CD14-positive monocyte (primary cell): ENCODE measurements around the gene NCF2. TPM values are rescaled to one million over a fixed set of nuclear protein-coding genes. Genes with fewer than 3 reads are reported as not detected.

ENCODE experiments used
- DNase-seq, 3 donors: peaks; one replicate each; pipeline ENCODE4 v3.0.0-alpha.2; 2011 to 2022
- H2AFZ ChIP-seq: 2 replicates; pipeline ENCODE4 v1.6.0; 2012; ENCODE audit warnings: mild to moderate bottlenecking, low read depth, low read length, inconsistent platforms; ENCODE audit not compliant: insufficient read depth, poor library complexity, severe bottlenecking
- H3K27ac ChIP-seq, 2 donors: 1 replicate in 1 of 2; 2 replicates in 1 of 2; pipeline ENCODE4 v1.5.1; 2012 to 2013; ENCODE audit warnings: low read length in 2 of 2, control low read depth in 1 of 2, inconsistent platforms in 1 of 2, low read depth in 1 of 2, mild to moderate bottlenecking in 1 of 2
- H3K27me3 ChIP-seq, 2 donors: one replicate each; pipeline versions ENCODE4 v1.6.0 to v1.6.1; 2011 to 2013; ENCODE audit warnings: low read length in 2 of 2; ENCODE audit not compliant: control insufficient read depth in 2 of 2, insufficient read depth in 2 of 2
- H3K36me3 ChIP-seq, 2 donors: replicated peaks in 1 of 2; 1 replicate in 1 of 2; 2 replicates in 1 of 2; pipeline versions ENCODE4 v1.5.1 to v1.6.1; 2012 to 2013; ENCODE audit warnings: low read length in 2 of 2, control low read depth in 1 of 2, inconsistent platforms in 1 of 2, mild to moderate bottlenecking in 1 of 2; ENCODE audit not compliant: insufficient read depth in 2 of 2, control insufficient read depth in 1 of 2
- H3K4me1 ChIP-seq, 2 donors: 1 replicate in 1 of 2; 2 replicates in 1 of 2; pipeline versions ENCODE4 v1.5.1 to v1.6.1; 2012 to 2013; ENCODE audit warnings: low read length in 2 of 2, control low read depth in 1 of 2, inconsistent platforms in 1 of 2, mild to moderate bottlenecking in 1 of 2, moderate library complexity in 1 of 2; ENCODE audit not compliant: insufficient read depth in 2 of 2, control insufficient read depth in 1 of 2
- H3K4me2 ChIP-seq: replicated peaks from 2 replicates; pipeline ENCODE3; 2012; ENCODE audit warnings: low read length, moderate library complexity, mild to moderate bottlenecking; ENCODE audit not compliant: poor library complexity, severe bottlenecking; ENCODE audit errors: extremely low read depth
- H3K4me3 ChIP-seq, 3 experiments: fragments of 200-600 bp in 1 of 3; sonication (generic) in 1 of 3; replicated peaks in 1 of 3; 1 replicate in 2 of 3; 2 replicates in 1 of 3; pipeline ENCODE4 v1.5.1; 2011 to 2013; ENCODE audit warnings: low read length in 3 of 3, mild to moderate bottlenecking in 3 of 3, control low read depth in 2 of 3, low read depth in 2 of 3, inconsistent platforms in 1 of 3, moderate library complexity in 1 of 3
- H3K79me2 ChIP-seq: 2 replicates; pipeline ENCODE4 v1.6.0; 2012; ENCODE audit warnings: mild to moderate bottlenecking, control low read depth, inconsistent platforms, low read length, moderate library complexity; ENCODE audit not compliant: insufficient read depth
- H3K9ac ChIP-seq: 2 replicates; pipeline ENCODE4 v1.6.0; 2017; ENCODE audit warnings: low read length, mild to moderate bottlenecking; ENCODE audit not compliant: insufficient read depth, poor library complexity, severe bottlenecking
- H3K9me3 ChIP-seq, 2 donors: replicated peaks in 1 of 2; 1 replicate in 1 of 2; 2 replicates in 1 of 2; pipeline versions ENCODE4 v1.5.1 to v1.6.1; 2012 to 2013; ENCODE audit warnings: low read length in 2 of 2, control low read depth in 1 of 2; ENCODE audit not compliant: control insufficient read depth in 1 of 2, insufficient read depth in 1 of 2
- H4K20me1 ChIP-seq: 2 replicates; pipeline ENCODE4 v1.6.0; 2012; ENCODE audit warnings: mild to moderate bottlenecking, low read length, control low read depth, moderate library complexity; ENCODE audit not compliant: insufficient read depth
- H3K27ac Mint-ChIP-seq, 7 donors: one replicate each; pipeline ENCODE4 v1.8.0; 2020; ENCODE audit warnings: mild to moderate bottlenecking in 7 of 7, mixed read lengths in 7 of 7, moderate library complexity in 6 of 7, inconsistent platforms in 2 of 7
- H3K27me3 Mint-ChIP-seq, 3 donors: one replicate each; pipeline ENCODE4 v1.8.0; 2021 to 2022; ENCODE audit warnings: low read depth in 3 of 3, mild to moderate bottlenecking in 3 of 3, mixed read lengths in 3 of 3, moderate library complexity in 3 of 3, inconsistent platforms in 1 of 3
- H3K36me3 Mint-ChIP-seq, 2 donors: one replicate each; pipeline ENCODE4 v1.8.0; 2020; ENCODE audit warnings: mixed read lengths in 2 of 2, inconsistent platforms in 1 of 2, mild to moderate bottlenecking in 1 of 2
- H3K4me1 Mint-ChIP-seq: one replicate; pipeline ENCODE4 v1.8.0; 2020; ENCODE audit warnings: mild to moderate bottlenecking, mixed read lengths
- H3K4me3 Mint-ChIP-seq, 2 donors: one replicate each; pipeline ENCODE4 v1.8.0; 2020; ENCODE audit warnings: mild to moderate bottlenecking in 2 of 2, mixed read lengths in 2 of 2, moderate library complexity in 1 of 2
- H3K9me3 Mint-ChIP-seq, 7 donors: one replicate each; pipeline ENCODE4 v1.8.0; 2020 to 2022; ENCODE audit warnings: mixed read lengths in 7 of 7, mild to moderate bottlenecking in 6 of 7, moderate library complexity in 6 of 7, inconsistent platforms in 2 of 7
- CTCF ChIP-seq: fragments of 200-600 bp; IDR thresholded peaks from one replicate; pipeline ENCODE4 v1.8.0; 2022; ENCODE audit warnings: antibody characterized with exemption, mild to moderate bottlenecking
- WGBS: methylation state at CpG from one replicate; pipeline ENCODE4 v1.1.5; 2013; ENCODE audit warnings: missing lambda C conversion rate; ENCODE audit not compliant: insufficient coverage; 5-methylcytosine and 5-hydroxymethylcytosine counted together
- intact Hi-C, 2 donors: fragments of 100-400 bp; cut with micrococcal nuclease; formaldehyde crosslinking; loops; one replicate each; pipeline versions ENCODE4 v1.15.0 to v1.15.1; 2023
- polyA plus RNA-seq, 3 donors: library from polyadenylated mRNA; depleted of rRNA in 1 of 3; unstranded in 2 of 3; stranded (reverse) in 1 of 3; fragments of 300-500 nt in 2 of 3; fragments of >200 nt in 1 of 3; fragmentation: Illumina TruSeq in 2 of 3; gene quantifications; 1 replicate in 2 of 3; 2 replicates in 1 of 3; pipeline ENCODE4 v1.2.3, GENCODE V29; 2012 to 2021

NCF2 gene
- polyA plus RNA-seq, 3 donors, result 509 to 697 (median 557) TPM

GRCh38 chr1:183632114-183632513, 41.9 kb upstream of the NCF2 start:
- Mint-ChIP-seq H3K36me3 (peaks cover 34 to 54% of the 10 kb centered on the region in 2 donors), H3K4me3 (no peak overlapping the region), H3K4me1 (peaks cover 48% of the 10 kb centered on the region), H3K27me3 (peaks cover 3 to 7% (median 4%) of the 10 kb centered on the region in 3 donors), H3K27ac (no peak overlapping the region), H3K9me3 (peaks cover 0 to 3% (median 0%) of the 10 kb centered on the region in 7 donors)
- Histone ChIP-seq H3K79me2 (peaks cover 86% of the 10 kb centered on the region), H3K4me3 (peak overlapping the region in 1 of 3 experiments; percentile 98), H3K36me3 (peaks cover 33 to 58% of the 10 kb centered on the region in 2 donors), H4K20me1 (peaks cover 77% of the 10 kb centered on the region), H2AFZ (no peak overlapping the region), H3K4me2 (peak overlapping the region; percentile 97), H3K4me1 (peaks cover 35 to 69% of the 10 kb centered on the region in 2 donors), H3K27ac (no peak overlapping the region), H3K9me3 (no peaks in the 10 kb centered on the region), H3K9ac (no peak overlapping the region), H3K27me3 (no peaks in the 10 kb centered on the region)
- intact Hi-C loops, result loop anchor here (5.0 kb wide), 2 partner anchors 50 to 160 kb away; partner anchors contain the start of gene SMG7 (in 1 of the 2)
- TF ChIP-seq CTCF, result no peak
- DNase-seq, result no peak
- no CpG with 5 or more reads among the region's 2 CpGs for WGBS

GRCh38 chr1:183630748-183631147, 40.5 kb upstream of the NCF2 start:
- H3K79me2 ChIP-seq, result peaks cover 93% of the 10 kb centered on the region
- H3K36me3 Mint-ChIP-seq, result peaks cover 34 to 57% of the 10 kb centered on the region in 2 donors
- peaks cover 51% of the 10 kb centered on the region for H3K4me1 Mint-ChIP-seq

More at GRCh38 chr1:183630748-183631147, 40.5 kb upstream of the NCF2 start:
- H4K20me1 ChIP-seq, result peaks cover 90% of the 10 kb centered on the region
- Mint-ChIP-seq H3K9me3 (peaks cover 0 to 3% (median 0%) of the 10 kb centered on the region in 7 donors), H3K27me3 (no peaks in the 10 kb centered on the region), H3K27ac (peak overlapping the region in 6 of 7 donors; percentile 31 to 85 (median 65)), H3K4me3 (no peak overlapping the region)
- H2AFZ ChIP-seq, result no peak overlapping the region
- H3K36me3 ChIP-seq, result peaks cover 39 to 67% of the 10 kb centered on the region in 2 donors
- peak overlapping the region in 1 of 2 donors; percentile 54 for H3K27ac ChIP-seq
- TF ChIP-seq CTCF, result no peak
- H3K4me2 ChIP-seq, result no peak overlapping the region
- H3K27me3 ChIP-seq, result no peaks in the 10 kb centered on the region
- peaks cover 36 to 73% of the 10 kb centered on the region in 2 donors for H3K4me1 ChIP-seq
- no peak overlapping the region for H3K4me3 ChIP-seq
- intact Hi-C loops, result loop anchor here (5.0 kb wide), 2 partner anchors 48 to 158 kb away; partner anchors contain the start of gene SMG7 (in 1 of the 2)
- no peak overlapping the region for H3K9ac ChIP-seq
- DNase-seq, result no peak
- 100% methylated on average over 2 of the region's 2 CpGs for WGBS
- no peaks in the 10 kb centered on the region for H3K9me3 ChIP-seq
